Liver (tissue), 9 donors: ENCODE results near the gene FLT1. TPM values are rescaled to one million over a fixed set of nuclear protein-coding genes. Genes with fewer than 3 reads are reported as not detected.

Experiments used
- DNase-seq: peaks from one replicate; pipeline ENCODE4 v3.0.0-alpha.2; 2017; ENCODE audit warnings: low spot score
- H3K27ac ChIP-seq, 2 donors: one replicate each; pipeline ENCODE4 v1.7.0; 2013; ENCODE audit warnings: inconsistent platforms in 2 of 2, low read length in 2 of 2, control low read depth in 1 of 2, low read depth in 1 of 2, mild to moderate bottlenecking in 1 of 2
- H3K27me3 ChIP-seq, 4 donors: one replicate each; pipeline versions ENCODE4 v1.6.1 to v1.7.0; 2013; ENCODE audit warnings: low read length in 3 of 4, inconsistent platforms in 1 of 4, mild to moderate bottlenecking in 1 of 4, moderate library complexity in 1 of 4; ENCODE audit not compliant: control insufficient read depth in 4 of 4, insufficient read depth in 4 of 4
- H3K36me3 ChIP-seq, 4 donors: one replicate each; pipeline versions ENCODE4 v1.6.1 to v1.7.0; 2013; ENCODE audit warnings: low read length in 3 of 4, mild to moderate bottlenecking in 3 of 4, low read depth in 1 of 4, moderate library complexity in 1 of 4; ENCODE audit not compliant: control insufficient read depth in 4 of 4, insufficient read depth in 3 of 4
- H3K4me1 ChIP-seq, 4 donors: one replicate each; pipeline versions ENCODE4 v1.6.1 to v1.7.0; 2013; ENCODE audit warnings: low read length in 3 of 4, mild to moderate bottlenecking in 3 of 4, moderate library complexity in 1 of 4; ENCODE audit not compliant: control insufficient read depth in 4 of 4, insufficient read depth in 4 of 4
- H3K4me3 ChIP-seq, 3 donors: one replicate each; pipeline versions ENCODE4 v1.6.1 to v1.7.0; 2013; ENCODE audit warnings: low read length in 3 of 3, control low read depth in 1 of 3, low read depth in 1 of 3, mild to moderate bottlenecking in 1 of 3
- H3K9ac ChIP-seq, 2 donors: one replicate each; pipeline ENCODE4 v1.7.0; 2013; ENCODE audit warnings: low read length in 2 of 2, mild to moderate bottlenecking in 2 of 2, moderate library complexity in 2 of 2, control low read depth in 1 of 2, low read depth in 1 of 2
- H3K9me3 ChIP-seq, 4 donors: one replicate each; pipeline versions ENCODE4 v1.6.1 to v1.7.0; 2013; ENCODE audit warnings: low read length in 3 of 4; ENCODE audit not compliant: control insufficient read depth in 4 of 4
- FOXA2 ChIP-seq: IDR thresholded peaks from 2 replicates; pipeline ENCODE4 v1.6.1; 2016; ENCODE audit warnings: antibody characterized with exemption
- HNF4A ChIP-seq, 2 donors: conservative IDR thresholded peaks; 2 replicates each; pipeline ENCODE4 v1.6.1; 2016; ENCODE audit warnings: antibody characterized with exemption in 2 of 2, mild to moderate bottlenecking in 2 of 2
- HNF4G ChIP-seq: IDR thresholded peaks from 2 replicates; pipeline ENCODE4 v1.6.1; 2016; ENCODE audit warnings: antibody characterized with exemption
- JUND ChIP-seq, 2 donors: IDR thresholded peaks; 2 replicates each; pipeline ENCODE4 v1.6.1; 2016; ENCODE audit warnings: antibody characterized with exemption in 2 of 2
- NR2F2 ChIP-seq: IDR thresholded peaks from 2 replicates; pipeline ENCODE4 v1.6.1; 2016; ENCODE audit warnings: antibody characterized with exemption
- RAD21 ChIP-seq, 2 donors: IDR thresholded peaks; 2 replicates each; pipeline ENCODE4 v1.6.1; 2016; ENCODE audit warnings: antibody characterized with exemption in 2 of 2, mild to moderate bottlenecking in 2 of 2
- RXRA ChIP-seq, 2 donors: IDR thresholded peaks; 2 replicates each; pipeline ENCODE4 v1.6.1; 2017 to 2018; ENCODE audit warnings: antibody characterized with exemption in 2 of 2, mild to moderate bottlenecking in 1 of 2
- SP1 ChIP-seq: IDR thresholded peaks from 2 replicates; pipeline ENCODE4 v1.6.1; 2018; ENCODE audit warnings: antibody characterized with exemption, mild to moderate bottlenecking
- YY1 ChIP-seq: IDR thresholded peaks from 2 replicates; pipeline ENCODE4 v1.6.1; 2016; ENCODE audit warnings: antibody characterized with exemption, mild to moderate bottlenecking
- WGBS: extraction: QIAGEN DNeasy Blood & Tissue Kit; methylation state at CpG from one replicate; pipeline ENCODE4 v1.1.7; 2013; 5-methylcytosine and 5-hydroxymethylcytosine counted together
- polyA plus RNA-seq, 2 donors: library from polyadenylated mRNA; stranded (reverse) in 1 of 2; unstranded in 1 of 2; fragments of 200-250 nt in 1 of 2; fragments of >200 nt in 1 of 2; fragmentation: Nextera tagmentation in 1 of 2; extraction: Ambion mirVana in 1 of 2; gene quantifications; one replicate each; pipeline versions ENCODE4 v1.2.1 to v1.2.3, GENCODE V29; 2013 to 2015
- total RNA-seq, 2 donors: library from RNA; depleted of rRNA; stranded (reverse); fragments of >200 nt; gene quantifications; one replicate each; pipeline ENCODE4 v1.2.3, GENCODE V29; 2014
- TF ChIP-seq, protein P1 (sequence below): IDR thresholded peaks from 2 replicates; pipeline ENCODE4 v1.6.1; 2016; ENCODE audit warnings: antibody characterized with exemption, mild to moderate bottlenecking
- TF ChIP-seq, protein P2 (sequence below): IDR thresholded peaks from 2 replicates; pipeline ENCODE4 v1.6.1; 2016; ENCODE audit warnings: antibody characterized with exemption
- TF ChIP-seq, protein P3 (sequence below): IDR thresholded peaks from 2 replicates; pipeline ENCODE4 v1.6.1; 2016; ENCODE audit warnings: antibody characterized with exemption
- TF ChIP-seq, protein P4 (sequence below): IDR thresholded peaks from 2 replicates; pipeline ENCODE4 v1.6.1; 2016; ENCODE audit warnings: antibody characterized with exemption
- TF ChIP-seq, protein P5 (sequence below): fragments of 150-350 bp; IDR thresholded peaks from 2 replicates; pipeline ENCODE4 v1.5.1; 2017; ENCODE audit warnings: improper control_type of control experiment, low read depth, low read length; ENCODE audit not compliant: missing input control
- donor health status: healthy.
- donor health status: healthy.
- donor health status: healthy.
- donor health status: healthy.
- donor health status: healthy.

The FLT1 gene
- total and polyA plus RNA-seq, 4 donors, result 4.1 to 19.7 (median 9.3) TPM

DNA sequence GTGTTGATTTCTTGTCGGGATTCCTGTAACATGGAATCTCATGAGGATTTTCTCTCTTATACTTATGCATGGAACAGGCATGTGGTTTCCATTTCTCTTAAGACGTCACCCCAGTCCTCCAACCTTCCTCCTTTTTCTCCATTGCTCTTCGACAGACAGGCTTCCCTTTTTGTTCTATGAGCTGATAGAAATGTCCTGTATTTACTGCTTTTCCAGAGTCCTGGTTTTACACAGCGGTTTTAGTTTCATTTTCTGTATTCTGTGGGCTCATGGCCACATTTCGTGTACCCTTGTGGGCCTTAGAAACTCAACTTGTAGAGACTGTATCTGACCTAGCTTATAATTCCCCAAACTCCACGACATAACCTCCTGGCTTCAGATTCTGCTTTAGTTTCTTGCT lies 243.5 kb downstream of the FLT1 start:
- DNase-seq, result no peak
- Histone ChIP-seq H3K9me3 (no peaks in the 10 kb centered on the region), H3K9ac (no peak overlapping the region), H3K36me3 (peaks cover 0 to 7% (median 4%) of the 10 kb centered on the region in 4 donors), H3K27ac (no peak overlapping the region), H3K27me3 (no peaks in the 10 kb centered on the region), H3K4me1 (no peaks in the 10 kb centered on the region), H3K4me3 (no peak overlapping the region)
- WGBS, result 81% methylated on average over 6 of the region's 6 CpGs
- no peak for TF ChIP-seq YY1
- no peak for TF ChIP-seq RAD21 (IDR thresholded peaks at IDR 0.05)
- no peak for TF ChIP-seq NR2F2
- TF ChIP-seq HNF4G, result no peak
- TF ChIP-seq FOXA2, result no peak
- TF ChIP-seq, protein P1, sequence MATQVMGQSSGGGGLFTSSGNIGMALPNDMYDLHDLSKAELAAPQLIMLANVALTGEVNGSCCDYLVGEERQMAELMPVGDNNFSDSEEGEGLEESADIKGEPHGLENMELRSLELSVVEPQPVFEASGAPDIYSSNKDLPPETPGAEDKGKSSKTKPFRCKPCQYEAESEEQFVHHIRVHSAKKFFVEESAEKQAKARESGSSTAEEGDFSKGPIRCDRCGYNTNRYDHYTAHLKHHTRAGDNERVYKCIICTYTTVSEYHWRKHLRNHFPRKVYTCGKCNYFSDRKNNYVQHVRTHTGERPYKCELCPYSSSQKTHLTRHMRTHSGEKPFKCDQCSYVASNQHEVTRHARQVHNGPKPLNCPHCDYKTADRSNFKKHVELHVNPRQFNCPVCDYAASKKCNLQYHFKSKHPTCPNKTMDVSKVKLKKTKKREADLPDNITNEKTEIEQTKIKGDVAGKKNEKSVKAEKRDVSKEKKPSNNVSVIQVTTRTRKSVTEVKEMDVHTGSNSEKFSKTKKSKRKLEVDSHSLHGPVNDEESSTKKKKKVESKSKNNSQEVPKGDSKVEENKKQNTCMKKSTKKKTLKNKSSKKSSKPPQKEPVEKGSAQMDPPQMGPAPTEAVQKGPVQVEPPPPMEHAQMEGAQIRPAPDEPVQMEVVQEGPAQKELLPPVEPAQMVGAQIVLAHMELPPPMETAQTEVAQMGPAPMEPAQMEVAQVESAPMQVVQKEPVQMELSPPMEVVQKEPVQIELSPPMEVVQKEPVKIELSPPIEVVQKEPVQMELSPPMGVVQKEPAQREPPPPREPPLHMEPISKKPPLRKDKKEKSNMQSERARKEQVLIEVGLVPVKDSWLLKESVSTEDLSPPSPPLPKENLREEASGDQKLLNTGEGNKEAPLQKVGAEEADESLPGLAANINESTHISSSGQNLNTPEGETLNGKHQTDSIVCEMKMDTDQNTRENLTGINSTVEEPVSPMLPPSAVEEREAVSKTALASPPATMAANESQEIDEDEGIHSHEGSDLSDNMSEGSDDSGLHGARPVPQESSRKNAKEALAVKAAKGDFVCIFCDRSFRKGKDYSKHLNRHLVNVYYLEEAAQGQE, result no peak
- no peak for TF ChIP-seq JUND (IDR thresholded peaks at IDR 0.05)

DNA sequence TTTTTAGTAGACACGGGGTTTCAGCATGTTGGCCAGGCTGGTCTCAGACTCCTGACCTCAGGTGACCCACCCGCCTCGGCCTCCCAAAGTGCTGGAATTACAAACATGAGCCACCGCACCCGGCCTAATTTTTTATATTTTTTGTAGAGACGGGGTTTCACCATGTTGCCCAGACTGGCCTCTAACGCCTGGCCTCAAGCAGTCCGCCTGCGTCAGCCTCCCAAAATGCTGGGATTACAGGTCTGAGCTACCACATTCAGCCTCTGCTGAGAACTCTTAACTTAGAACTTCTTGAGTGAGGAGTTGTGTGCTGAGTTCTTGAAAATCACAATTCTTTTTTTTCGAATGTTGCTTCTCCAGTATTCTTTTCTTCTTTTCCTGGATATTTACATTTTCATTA lies 244.4 kb downstream of the FLT1 start:
- Histone ChIP-seq H3K9me3 (no peaks in the 10 kb centered on the region), H3K4me1 (no peaks in the 10 kb centered on the region), H3K27me3 (no peaks in the 10 kb centered on the region), H3K9ac (no peak overlapping the region), H3K36me3 (no peaks in the 10 kb centered on the region), H3K4me3 (no peak overlapping the region), H3K27ac (no peak overlapping the region)
- WGBS, result 87% methylated on average over 10 of the region's 10 CpGs
- no peak for DNase-seq
- TF ChIP-seq SP1 (no peak), NR2F2 (no peak), YY1 (no peak), RAD21 (IDR thresholded peaks at IDR 0.05) (no peak), HNF4A (conservative IDR thresholded peaks at IDR 0.05) (no peak), JUND (IDR thresholded peaks at IDR 0.05) (no peak), FOXA2 (no peak), RXRA (IDR thresholded peaks at IDR 0.05) (no peak)
- TF ChIP-seq, protein P2, sequence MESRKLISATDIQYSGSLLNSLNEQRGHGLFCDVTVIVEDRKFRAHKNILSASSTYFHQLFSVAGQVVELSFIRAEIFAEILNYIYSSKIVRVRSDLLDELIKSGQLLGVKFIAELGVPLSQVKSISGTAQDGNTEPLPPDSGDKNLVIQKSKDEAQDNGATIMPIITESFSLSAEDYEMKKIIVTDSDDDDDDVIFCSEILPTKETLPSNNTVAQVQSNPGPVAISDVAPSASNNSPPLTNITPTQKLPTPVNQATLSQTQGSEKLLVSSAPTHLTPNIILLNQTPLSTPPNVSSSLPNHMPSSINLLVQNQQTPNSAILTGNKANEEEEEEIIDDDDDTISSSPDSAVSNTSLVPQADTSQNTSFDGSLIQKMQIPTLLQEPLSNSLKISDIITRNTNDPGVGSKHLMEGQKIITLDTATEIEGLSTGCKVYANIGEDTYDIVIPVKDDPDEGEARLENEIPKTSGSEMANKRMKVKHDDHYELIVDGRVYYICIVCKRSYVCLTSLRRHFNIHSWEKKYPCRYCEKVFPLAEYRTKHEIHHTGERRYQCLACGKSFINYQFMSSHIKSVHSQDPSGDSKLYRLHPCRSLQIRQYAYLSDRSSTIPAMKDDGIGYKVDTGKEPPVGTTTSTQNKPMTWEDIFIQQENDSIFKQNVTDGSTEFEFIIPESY, result no peak
- TF ChIP-seq, protein P3, sequence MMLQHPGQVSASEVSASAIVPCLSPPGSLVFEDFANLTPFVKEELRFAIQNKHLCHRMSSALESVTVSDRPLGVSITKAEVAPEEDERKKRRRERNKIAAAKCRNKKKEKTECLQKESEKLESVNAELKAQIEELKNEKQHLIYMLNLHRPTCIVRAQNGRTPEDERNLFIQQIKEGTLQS, result no peak
- TF ChIP-seq, protein P4, sequence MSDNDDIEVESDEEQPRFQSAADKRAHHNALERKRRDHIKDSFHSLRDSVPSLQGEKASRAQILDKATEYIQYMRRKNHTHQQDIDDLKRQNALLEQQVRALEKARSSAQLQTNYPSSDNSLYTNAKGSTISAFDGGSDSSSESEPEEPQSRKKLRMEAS, result no peak
- TF ChIP-seq, protein P5, sequence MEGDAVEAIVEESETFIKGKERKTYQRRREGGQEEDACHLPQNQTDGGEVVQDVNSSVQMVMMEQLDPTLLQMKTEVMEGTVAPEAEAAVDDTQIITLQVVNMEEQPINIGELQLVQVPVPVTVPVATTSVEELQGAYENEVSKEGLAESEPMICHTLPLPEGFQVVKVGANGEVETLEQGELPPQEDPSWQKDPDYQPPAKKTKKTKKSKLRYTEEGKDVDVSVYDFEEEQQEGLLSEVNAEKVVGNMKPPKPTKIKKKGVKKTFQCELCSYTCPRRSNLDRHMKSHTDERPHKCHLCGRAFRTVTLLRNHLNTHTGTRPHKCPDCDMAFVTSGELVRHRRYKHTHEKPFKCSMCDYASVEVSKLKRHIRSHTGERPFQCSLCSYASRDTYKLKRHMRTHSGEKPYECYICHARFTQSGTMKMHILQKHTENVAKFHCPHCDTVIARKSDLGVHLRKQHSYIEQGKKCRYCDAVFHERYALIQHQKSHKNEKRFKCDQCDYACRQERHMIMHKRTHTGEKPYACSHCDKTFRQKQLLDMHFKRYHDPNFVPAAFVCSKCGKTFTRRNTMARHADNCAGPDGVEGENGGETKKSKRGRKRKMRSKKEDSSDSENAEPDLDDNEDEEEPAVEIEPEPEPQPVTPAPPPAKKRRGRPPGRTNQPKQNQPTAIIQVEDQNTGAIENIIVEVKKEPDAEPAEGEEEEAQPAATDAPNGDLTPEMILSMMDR, result no peak
- TF ChIP-seq, protein P1, result no peak
